Liver (tissue), 3 donors: Measurements from ENCODE around the gene BMP6.

Source experiments
- GABPA ChIP-seq, 2 donors: IDR thresholded peaks in 1 of 2; conservative IDR thresholded peaks in 1 of 2; 2 replicates each; pipeline ENCODE4 v1.6.1; 2016; ENCODE audit warnings: antibody characterized with exemption in 2 of 2, mild to moderate bottlenecking in 1 of 2, moderate library complexity in 1 of 2
- TF ChIP-seq, protein P1 (sequence below): fragments of 150-350 bp; IDR thresholded peaks from 2 replicates; pipeline ENCODE4 v1.5.1; 2017; ENCODE audit warnings: improper control_type of control experiment, low read depth, low read length; ENCODE audit not compliant: missing input control
- TF ChIP-seq, protein P2 (sequence below): IDR thresholded peaks from 2 replicates; pipeline ENCODE4 v1.6.1; 2016; ENCODE audit warnings: antibody characterized with exemption
- donor health status: healthy.
- donor health status: healthy.

DNA sequence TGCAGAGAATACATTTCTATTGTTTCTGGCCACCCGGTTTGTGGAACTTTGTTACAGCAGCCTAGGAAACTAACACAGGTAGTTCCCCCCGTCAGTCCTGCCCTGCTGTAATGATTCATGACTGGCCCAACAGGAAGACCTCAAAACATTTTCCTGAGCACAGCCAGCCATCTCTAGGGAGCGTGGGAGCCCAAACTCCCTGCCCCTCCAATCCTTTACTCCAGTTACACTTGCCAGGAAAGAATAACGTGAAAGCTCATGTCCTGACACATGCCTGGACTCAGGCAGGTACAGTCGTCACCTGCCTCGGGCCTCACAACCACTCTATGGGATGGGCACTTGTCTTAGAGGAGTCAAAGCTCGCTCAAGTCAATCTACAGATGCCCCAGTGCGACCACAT lies 176.3 kb downstream of the BMP6 start:
- TF ChIP-seq, protein P1, sequence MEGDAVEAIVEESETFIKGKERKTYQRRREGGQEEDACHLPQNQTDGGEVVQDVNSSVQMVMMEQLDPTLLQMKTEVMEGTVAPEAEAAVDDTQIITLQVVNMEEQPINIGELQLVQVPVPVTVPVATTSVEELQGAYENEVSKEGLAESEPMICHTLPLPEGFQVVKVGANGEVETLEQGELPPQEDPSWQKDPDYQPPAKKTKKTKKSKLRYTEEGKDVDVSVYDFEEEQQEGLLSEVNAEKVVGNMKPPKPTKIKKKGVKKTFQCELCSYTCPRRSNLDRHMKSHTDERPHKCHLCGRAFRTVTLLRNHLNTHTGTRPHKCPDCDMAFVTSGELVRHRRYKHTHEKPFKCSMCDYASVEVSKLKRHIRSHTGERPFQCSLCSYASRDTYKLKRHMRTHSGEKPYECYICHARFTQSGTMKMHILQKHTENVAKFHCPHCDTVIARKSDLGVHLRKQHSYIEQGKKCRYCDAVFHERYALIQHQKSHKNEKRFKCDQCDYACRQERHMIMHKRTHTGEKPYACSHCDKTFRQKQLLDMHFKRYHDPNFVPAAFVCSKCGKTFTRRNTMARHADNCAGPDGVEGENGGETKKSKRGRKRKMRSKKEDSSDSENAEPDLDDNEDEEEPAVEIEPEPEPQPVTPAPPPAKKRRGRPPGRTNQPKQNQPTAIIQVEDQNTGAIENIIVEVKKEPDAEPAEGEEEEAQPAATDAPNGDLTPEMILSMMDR = no peak
- TF ChIP-seq, protein P2, sequence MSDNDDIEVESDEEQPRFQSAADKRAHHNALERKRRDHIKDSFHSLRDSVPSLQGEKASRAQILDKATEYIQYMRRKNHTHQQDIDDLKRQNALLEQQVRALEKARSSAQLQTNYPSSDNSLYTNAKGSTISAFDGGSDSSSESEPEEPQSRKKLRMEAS = no peak
- TF ChIP-seq GABPA (IDR thresholded peaks at IDR 0.05 in 1 of 2, conservative IDR thresholded peaks at IDR 0.05 in 1 of 2) = no peak
